ENCODE measurements around the gene SOS1. TPM values are rescaled to one million over a fixed set of nuclear protein-coding genes. Genes with fewer than 3 reads are reported as not detected.

SOS1 gene
- total RNA-seq, 4 donors from 2014 or later = 55.9 to 80.8 (median 63.2) TPM

GRCh38 chr2:39039072-39039471, 81.8 kb downstream of the SOS1 start:
- no peaks in the 10 kb centered on the region for H3K27me3 ChIP-seq
- TF ChIP-seq POLR2A (IDR thresholded peaks at IDR 0.05) (no peak), CTCF (IDR thresholded peaks at IDR 0.05) (no peak)
- no peak for DNase-seq
- no peak overlapping the region for H3K4me3 ChIP-seq (replicated peaks in 1 of 3)
- H3K27ac ChIP-seq = no peak overlapping the region
- WGBS, 2 donors = 98 to 99% methylated on average over 2 of the region's 2 CpGs
- no peaks in the 10 kb centered on the region for H3K9me3 ChIP-seq
- intact Hi-C loops (cut with DNase I) = no loop called here
- H3K4me1 ChIP-seq = no peaks in the 10 kb centered on the region
- no peaks in the 10 kb centered on the region for H3K36me3 ChIP-seq

GRCh38 chr2:39033980-39034379, 86.9 kb downstream of the SOS1 start:
- peaks cover 6 to 11% of the 10 kb centered on the region in 2 donors for H3K4me1 ChIP-seq
- TF ChIP-seq POLR2A (IDR thresholded peaks at IDR 0.05) = no peak
- TF ChIP-seq CTCF (IDR thresholded peaks at IDR 0.05) = no peak
- H3K4me3 ChIP-seq (replicated peaks in 1 of 3) = no peak overlapping the region
- H3K9me3 ChIP-seq = no peaks in the 10 kb centered on the region
- no peak overlapping the region for H3K27ac ChIP-seq
- H3K27me3 ChIP-seq = no peaks in the 10 kb centered on the region
- H3K36me3 ChIP-seq = no peaks in the 10 kb centered on the region
- DNase-seq = no peak
- intact Hi-C loops (cut with DNase I) = no loop called here

DNA sequence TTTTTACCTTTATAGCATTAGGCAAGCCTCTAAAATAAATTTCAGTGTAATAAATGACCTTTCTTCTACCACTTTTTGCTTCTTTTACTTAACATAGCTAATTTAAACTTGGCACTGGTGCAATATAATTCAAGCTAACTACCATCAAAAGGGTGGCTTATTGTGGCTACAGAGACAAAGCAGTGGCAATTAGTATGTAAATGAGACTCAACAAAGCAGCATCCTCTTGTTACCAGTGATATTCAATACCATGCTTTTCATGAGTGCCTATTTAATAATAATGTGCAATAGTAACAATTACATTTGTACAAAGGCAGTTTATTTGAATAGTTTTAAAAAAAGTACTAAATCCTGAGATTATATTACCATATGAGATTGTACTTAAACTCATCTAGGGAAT, 93.4 kb downstream of the SOS1 start:
- Histone ChIP-seq H3K9me3 (no peaks in the 10 kb centered on the region), H3K4me3 (replicated peaks in 1 of 3) (no peak overlapping the region), H3K27me3 (no peaks in the 10 kb centered on the region), H3K27ac (no peak overlapping the region), H3K4me1 (peaks cover 9 to 10% of the 10 kb centered on the region in 2 donors), H3K36me3 (no peaks in the 10 kb centered on the region)
- intact Hi-C loops (cut with DNase I) = no loop called here
- TF ChIP-seq CTCF (IDR thresholded peaks at IDR 0.05) (no peak), POLR2A (IDR thresholded peaks at IDR 0.05) (no peak)
- DNase-seq = no peak

GRCh38 chr2:39024833-39025232, 96.0 kb downstream of the SOS1 start:
- no peak for TF ChIP-seq CTCF (IDR thresholded peaks at IDR 0.05)
- TF ChIP-seq POLR2A (IDR thresholded peaks at IDR 0.05) = no peak
- 94% methylated on average over 4 of the region's 4 CpGs for WGBS, 2 donors
- intact Hi-C loops (cut with DNase I) = no loop called here

GRCh38 chr2:39023649-39024048, 97.2 kb downstream of the SOS1 start:
- Histone ChIP-seq H3K27ac (peak overlapping the region in 1 of 3 donors; percentile 45), H3K9me3 (no peaks in the 10 kb centered on the region), H3K27me3 (no peaks in the 10 kb centered on the region), H3K4me3 (replicated peaks in 1 of 3) (no peak overlapping the region), H3K4me1 (peaks cover 3 to 19% of the 10 kb centered on the region in 2 donors), H3K36me3 (no peaks in the 10 kb centered on the region)
- 83 to 86% methylated on average over 3 of the region's 3 CpGs for WGBS, 2 donors
- no peak for DNase-seq
- intact Hi-C loops (cut with DNase I) = no loop called here
- TF ChIP-seq CTCF (IDR thresholded peaks at IDR 0.05) (no peak), POLR2A (IDR thresholded peaks at IDR 0.05) (no peak)

More at GRCh38 chr2:39024833-39025232, 96.0 kb downstream of the SOS1 start:
- Histone ChIP-seq H3K4me1 (peaks cover 0 to 16% of the 10 kb centered on the region in 2 donors), H3K36me3 (no peaks in the 10 kb centered on the region), H3K27me3 (no peaks in the 10 kb centered on the region), H3K4me3 (replicated peaks in 1 of 3) (no peak overlapping the region), H3K9me3 (no peaks in the 10 kb centered on the region), H3K27ac (peak overlapping the region; percentile 34 to 48 (median 45))
- no peak for DNase-seq
